ENCODE results near the gene KDM6A.

- no peak for TF ChIP-seq CTCF (IDR thresholded peaks at IDR 0.05)
- TF ChIP-seq POLR2A (IDR thresholded peaks at IDR 0.05) = no peak
Observed at GRCh38 chrX:45077748-45078424, 204.9 kb downstream of the KDM6A start.

Measured in right lobe of liver (tissue), 4 donors.